HG02870 (cell line): ENCODE results near the gene PRR13.

Source experiments
- ATAC-seq: cut with Tn5 transposase; IDR thresholded peaks from one replicate; pipeline ENCODE4 v1.9.1; 2021; ENCODE audit warnings: mild to moderate bottlenecking, moderate library complexity; ENCODE audit not compliant: unreplicated experiment

The PRR13 gene

GRCh38 chr12:53492188-53492587 is 50.7 kb downstream of the PRR13 start:
- no peak for ATAC-seq

- ATAC-seq: peak; percentile 95
Measured at GRCh38 chr12:53492830-53493609, 51.5 kb downstream of the PRR13 start.

GRCh38 chr12:53493610-53494391 is 52.3 kb downstream of the PRR13 start:
- no peak for ATAC-seq
